DOHH2 (cell line): ENCODE measurements around the gene UTS2B.

Source experiments
- H3F3A ChIP-seq: fragments of 200-600 bp; sonication (generic), shearing (Covaris generic); 2 replicates; pipeline ENCODE4 v1.6.0; 2016; ENCODE audit warnings: antibody characterized with exemption, mild to moderate bottlenecking; ENCODE audit not compliant: control insufficient read depth, insufficient read depth
- H3K27ac ChIP-seq: fragments of 200-600 bp; sonication (generic); 2 replicates; pipeline ENCODE4 v1.5.1; 2014; ENCODE audit warnings: low read depth, mild to moderate bottlenecking, low read length, moderate library complexity
- H3K27me3 ChIP-seq: fragments of 200-600 bp; sonication (generic); 2 replicates; pipeline ENCODE4 v1.6.1; 2014; ENCODE audit warnings: mild to moderate bottlenecking, low read length, mixed read lengths; ENCODE audit not compliant: control insufficient read depth
- H3K36me3 ChIP-seq: fragments of 200-600 bp; sonication (generic); 2 replicates; pipeline ENCODE4 v1.6.1; 2014; ENCODE audit warnings: mild to moderate bottlenecking, low read length, moderate library complexity, mixed read lengths; ENCODE audit not compliant: control insufficient read depth
- H3K4me1 ChIP-seq: fragments of 200-600 bp; sonication (generic); 2 replicates; pipeline ENCODE4 v1.6.1; 2014; ENCODE audit warnings: mild to moderate bottlenecking, low read length, mixed read lengths; ENCODE audit not compliant: control insufficient read depth
- H3K4me2 ChIP-seq: fragments of 200-600 bp; sonication (generic); 2 replicates; pipeline ENCODE4 v1.6.0; 2014; ENCODE audit warnings: mild to moderate bottlenecking, low read length, moderate library complexity
- H3K4me3 ChIP-seq: fragments of 200-600 bp; sonication (generic); 2 replicates; pipeline ENCODE4 v1.5.1; 2014; ENCODE audit warnings: mild to moderate bottlenecking, low read length, mixed read lengths
- H3K79me2 ChIP-seq: fragments of 200-600 bp; sonication (generic); 2 replicates; pipeline ENCODE4 v1.6.1; 2014; ENCODE audit warnings: mild to moderate bottlenecking, low read length, mixed read lengths; ENCODE audit not compliant: control insufficient read depth
- H3K9me2 ChIP-seq: fragments of 200-600 bp; sonication (generic); replicated peaks from 2 replicates; pipeline ENCODE4 v1.6.1; 2014; ENCODE audit warnings: mild to moderate bottlenecking, low read length, mixed read lengths; ENCODE audit not compliant: control insufficient read depth
- H3K9me3 ChIP-seq: fragments of 200-600 bp; sonication (generic); 2 replicates; pipeline ENCODE4 v1.6.1; 2014; ENCODE audit warnings: antibody characterized with exemption, low read length, mixed read lengths; ENCODE audit not compliant: control insufficient read depth, insufficient read depth
- H4K20me1 ChIP-seq: fragments of 200-600 bp; sonication (generic); 2 replicates; pipeline ENCODE4 v1.6.0; 2014; ENCODE audit warnings: low read depth, mild to moderate bottlenecking, antibody characterized with exemption, low read length, moderate library complexity; ENCODE audit not compliant: control insufficient read depth, insufficient read depth
- EZH2phosphoT487 ChIP-seq: fragments of 200-600 bp; sonication (generic); IDR thresholded peaks from 2 replicates; pipeline ENCODE4 v1.6.1; 2017; ENCODE audit warnings: borderline replicate concordance, mild to moderate bottlenecking, antibody characterized with exemption, low read length, moderate library complexity, mixed read lengths
- TF ChIP-seq, protein P1 (sequence below): fragments of 200-600 bp; sonication (generic); IDR thresholded peaks from one replicate; pipeline ENCODE4 v1.5.1; 2014; ENCODE audit warnings: antibody characterized with exemption, mild to moderate bottlenecking, low read depth, low read length; ENCODE audit not compliant: poor library complexity, severe bottlenecking

Gene UTS2B

DNA sequence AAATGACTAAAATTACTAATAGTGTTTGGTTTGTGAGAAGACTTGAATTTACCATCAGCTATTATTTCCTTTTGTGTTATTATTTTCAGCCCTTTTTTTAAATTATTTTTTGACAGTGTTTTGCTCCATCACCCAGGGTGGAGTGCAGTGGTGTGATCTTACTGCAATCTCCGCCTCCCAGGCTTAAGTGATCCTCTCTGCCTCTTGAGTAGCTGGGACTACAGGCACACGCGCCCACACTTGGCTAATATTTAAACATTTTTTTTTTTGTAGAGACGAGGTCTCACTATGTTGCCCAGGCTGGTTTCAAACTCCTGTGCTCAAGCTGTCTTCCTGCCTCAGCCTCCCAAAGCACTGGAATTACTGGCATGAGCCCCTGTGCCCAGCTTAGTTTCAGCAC is 31.7 kb upstream of the UTS2B start:
- TF ChIP-seq, protein P1, sequence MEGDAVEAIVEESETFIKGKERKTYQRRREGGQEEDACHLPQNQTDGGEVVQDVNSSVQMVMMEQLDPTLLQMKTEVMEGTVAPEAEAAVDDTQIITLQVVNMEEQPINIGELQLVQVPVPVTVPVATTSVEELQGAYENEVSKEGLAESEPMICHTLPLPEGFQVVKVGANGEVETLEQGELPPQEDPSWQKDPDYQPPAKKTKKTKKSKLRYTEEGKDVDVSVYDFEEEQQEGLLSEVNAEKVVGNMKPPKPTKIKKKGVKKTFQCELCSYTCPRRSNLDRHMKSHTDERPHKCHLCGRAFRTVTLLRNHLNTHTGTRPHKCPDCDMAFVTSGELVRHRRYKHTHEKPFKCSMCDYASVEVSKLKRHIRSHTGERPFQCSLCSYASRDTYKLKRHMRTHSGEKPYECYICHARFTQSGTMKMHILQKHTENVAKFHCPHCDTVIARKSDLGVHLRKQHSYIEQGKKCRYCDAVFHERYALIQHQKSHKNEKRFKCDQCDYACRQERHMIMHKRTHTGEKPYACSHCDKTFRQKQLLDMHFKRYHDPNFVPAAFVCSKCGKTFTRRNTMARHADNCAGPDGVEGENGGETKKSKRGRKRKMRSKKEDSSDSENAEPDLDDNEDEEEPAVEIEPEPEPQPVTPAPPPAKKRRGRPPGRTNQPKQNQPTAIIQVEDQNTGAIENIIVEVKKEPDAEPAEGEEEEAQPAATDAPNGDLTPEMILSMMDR, result no peak
- TF ChIP-seq EZH2phosphoT487, result no peak
- no peaks in the 10 kb centered on the region for H3F3A ChIP-seq
- no peak overlapping the region for H3K4me2 ChIP-seq
- H3K4me1 ChIP-seq, result no peaks in the 10 kb centered on the region
- no peak overlapping the region for H3K27ac ChIP-seq
- H3K9me2 ChIP-seq, result no peaks in the 10 kb centered on the region
- no peak overlapping the region for H3K4me3 ChIP-seq
- H3K9me3 ChIP-seq, result no peaks in the 10 kb centered on the region
- H3K36me3 ChIP-seq, result peaks cover 41% of the 10 kb centered on the region
- H3K79me2 ChIP-seq, result no peaks in the 10 kb centered on the region
- H4K20me1 ChIP-seq, result no peaks in the 10 kb centered on the region
- no peaks in the 10 kb centered on the region for H3K27me3 ChIP-seq

GRCh38 chr3:191361456-191361855 is 31.1 kb upstream of the UTS2B start:
- Histone ChIP-seq H3K4me1 (no peaks in the 10 kb centered on the region), H3K9me2 (no peaks in the 10 kb centered on the region)

GRCh38 chr3:191360620-191361019 is 30.3 kb upstream of the UTS2B start:
- Histone ChIP-seq H3K9me3 (no peaks in the 10 kb centered on the region), H3K9me2 (no peaks in the 10 kb centered on the region), H3K4me2 (no peak overlapping the region), H3F3A (no peaks in the 10 kb centered on the region), H3K36me3 (peaks cover 41% of the 10 kb centered on the region), H3K27ac (no peak overlapping the region), H4K20me1 (no peaks in the 10 kb centered on the region), H3K79me2 (peaks cover 9% of the 10 kb centered on the region), H3K4me3 (no peak overlapping the region), H3K27me3 (no peaks in the 10 kb centered on the region), H3K4me1 (no peaks in the 10 kb centered on the region)
- TF ChIP-seq, protein P1, result no peak
- no peak for TF ChIP-seq EZH2phosphoT487

More at GRCh38 chr3:191361456-191361855, 31.1 kb upstream of the UTS2B start:
- TF ChIP-seq, protein P1, result no peak
- TF ChIP-seq EZH2phosphoT487, result no peak
- H3K27me3 ChIP-seq, result no peaks in the 10 kb centered on the region
- H3K4me2 ChIP-seq, result no peak overlapping the region
- no peak overlapping the region for H3K4me3 ChIP-seq
- no peaks in the 10 kb centered on the region for H3F3A ChIP-seq
- H3K27ac ChIP-seq, result no peak overlapping the region
- H4K20me1 ChIP-seq, result no peaks in the 10 kb centered on the region
- H3K36me3 ChIP-seq, result peaks cover 41% of the 10 kb centered on the region
- H3K9me3 ChIP-seq, result no peaks in the 10 kb centered on the region
- H3K79me2 ChIP-seq, result peaks cover under 1% of the 10 kb centered on the region; the same call in 1 of the 2 replicates
